Left hindlimb (tissue), 1 donor: ENCODE measurements around the gene RFX3.

ENCODE experiments used
- DNase-seq: peaks from one replicate; pipeline ENCODE4 v3.0.0-alpha.2; 2018

Gene RFX3

DNA sequence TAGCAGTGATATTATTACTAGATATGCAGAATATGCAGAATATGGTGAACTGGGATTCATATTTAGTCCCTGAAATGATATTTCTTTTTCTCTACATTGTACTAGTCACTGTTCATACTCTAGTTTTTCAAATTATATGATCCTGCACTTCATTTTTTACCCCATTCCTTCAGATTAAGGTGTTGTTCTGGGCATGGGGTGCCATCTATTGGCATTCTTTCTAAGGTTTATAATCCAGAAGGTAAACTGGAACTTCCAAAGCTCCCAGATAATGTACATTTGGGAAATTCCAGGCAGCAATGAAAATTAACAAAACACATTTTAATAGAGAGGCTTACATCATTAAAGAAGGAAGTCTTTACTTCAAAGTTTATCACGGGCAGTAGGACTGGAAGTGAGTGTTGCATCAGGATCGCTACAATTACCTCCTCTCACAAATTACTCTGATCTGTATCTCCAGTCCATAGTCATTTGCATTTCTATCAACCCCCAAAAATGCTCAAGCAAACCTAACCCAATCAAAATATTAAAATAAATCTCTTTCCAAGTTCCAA, 12.5 kb downstream of the RFX3 start:
- no peak for DNase-seq

DNA sequence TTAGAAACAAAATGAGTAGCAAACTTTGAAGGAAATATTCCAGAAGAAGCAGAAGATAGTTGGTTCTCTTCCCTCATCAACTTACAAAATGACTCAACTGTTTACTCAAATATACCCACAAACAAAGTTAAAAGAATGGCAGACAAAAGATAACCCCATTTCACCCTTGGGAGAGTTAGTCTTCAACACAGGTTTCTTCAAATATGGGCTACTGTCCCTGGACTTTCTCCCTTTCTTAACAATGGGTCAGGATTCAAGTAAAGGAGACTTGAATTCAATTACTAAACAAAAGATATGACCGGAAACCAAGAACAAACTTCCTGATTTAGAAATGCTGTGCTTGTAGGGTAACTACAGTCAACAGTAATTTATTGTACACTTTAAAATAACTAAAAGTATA, 14.2 kb downstream of the RFX3 start:
- no peak for DNase-seq

DNA sequence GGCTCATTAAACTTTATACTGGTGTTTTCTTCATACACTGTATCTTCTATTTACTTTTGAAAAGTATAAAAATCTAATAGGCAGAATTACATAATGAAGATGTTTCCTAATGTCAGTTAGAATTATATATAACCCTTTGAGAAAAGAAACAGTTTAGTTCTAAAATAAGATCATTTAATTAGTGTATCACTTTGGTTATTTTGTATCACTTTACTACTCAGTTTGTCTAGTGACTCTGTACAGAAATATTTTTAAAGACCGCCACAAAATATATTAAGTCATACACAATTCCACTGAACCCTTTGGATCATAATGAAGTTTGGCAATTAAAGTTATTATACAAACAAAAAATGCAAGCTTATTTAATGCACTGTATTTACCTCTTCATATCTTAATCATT, 15.0 kb downstream of the RFX3 start:
- no peak for DNase-seq

DNA sequence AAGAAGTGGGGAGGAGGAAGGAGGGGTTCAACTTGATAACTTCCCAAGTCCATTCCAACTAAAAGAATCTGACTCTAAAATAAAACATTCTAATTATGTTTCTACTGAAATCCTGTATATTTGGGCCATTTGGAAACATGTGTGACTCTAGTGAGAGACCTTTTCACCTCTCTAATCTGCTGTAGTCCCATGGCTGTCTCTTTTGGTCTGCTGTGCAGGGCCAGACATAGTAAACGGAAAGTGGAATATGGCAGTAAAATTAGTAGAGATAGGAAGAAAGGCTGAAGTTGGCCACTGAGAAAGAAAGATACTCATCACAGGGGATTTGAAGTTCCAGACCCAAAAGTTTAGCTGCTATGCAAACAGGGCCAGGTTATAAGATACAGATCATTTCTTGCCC, 15.9 kb downstream of the RFX3 start:
- DNase-seq: no peak

DNA sequence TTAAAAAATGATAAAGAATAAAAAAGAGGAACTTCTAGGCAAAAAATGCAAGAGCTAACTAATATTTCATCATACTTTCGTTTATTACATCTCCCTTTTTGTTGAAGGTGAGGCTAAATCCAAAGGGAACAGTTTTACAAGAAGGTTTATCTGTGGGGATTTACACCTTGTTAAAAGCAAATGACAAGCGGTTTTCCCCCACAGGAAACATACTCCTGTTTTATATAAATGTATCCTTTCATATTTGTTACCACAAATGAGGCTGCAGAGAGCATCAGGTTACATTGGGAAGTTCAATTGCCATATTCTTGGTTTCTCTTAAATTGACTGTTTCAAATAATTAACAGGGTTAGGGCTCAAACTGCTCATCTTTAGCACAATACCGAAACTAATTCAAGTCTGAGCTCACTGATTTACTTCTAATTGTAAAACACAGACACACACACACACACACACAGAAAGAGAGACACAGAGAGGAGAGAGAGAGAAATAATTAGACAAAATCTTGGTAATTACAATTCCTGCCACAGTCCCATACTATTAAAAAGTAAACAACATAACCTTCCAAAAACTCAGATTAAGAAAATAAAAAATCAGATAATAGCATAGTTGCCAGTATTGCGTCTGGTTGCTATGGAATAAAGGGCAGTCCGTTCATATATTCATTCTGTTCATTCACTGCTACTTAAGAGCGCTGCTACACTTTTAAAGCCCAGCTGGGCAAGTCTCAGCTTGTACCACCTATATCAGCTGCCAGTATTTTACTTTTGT, 17.1 kb downstream of the RFX3 start:
- no peak for DNase-seq

DNA sequence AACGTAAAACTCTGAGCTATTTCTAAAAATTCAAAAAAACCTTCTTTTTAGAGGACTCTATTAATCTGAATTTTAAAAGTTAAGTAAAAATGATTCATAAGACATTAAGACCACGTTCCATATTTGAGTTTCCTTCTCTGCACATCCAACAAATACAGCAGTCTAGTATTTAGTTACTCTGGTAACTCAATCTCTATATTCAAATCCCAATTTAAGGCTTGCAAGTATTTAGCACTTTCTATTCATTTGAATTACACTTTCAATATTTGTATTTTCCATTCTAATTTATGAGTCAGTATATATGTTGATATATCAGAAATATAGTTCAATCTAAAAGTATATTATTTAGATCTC, 17.7 kb downstream of the RFX3 start:
- no peak for DNase-seq

DNA sequence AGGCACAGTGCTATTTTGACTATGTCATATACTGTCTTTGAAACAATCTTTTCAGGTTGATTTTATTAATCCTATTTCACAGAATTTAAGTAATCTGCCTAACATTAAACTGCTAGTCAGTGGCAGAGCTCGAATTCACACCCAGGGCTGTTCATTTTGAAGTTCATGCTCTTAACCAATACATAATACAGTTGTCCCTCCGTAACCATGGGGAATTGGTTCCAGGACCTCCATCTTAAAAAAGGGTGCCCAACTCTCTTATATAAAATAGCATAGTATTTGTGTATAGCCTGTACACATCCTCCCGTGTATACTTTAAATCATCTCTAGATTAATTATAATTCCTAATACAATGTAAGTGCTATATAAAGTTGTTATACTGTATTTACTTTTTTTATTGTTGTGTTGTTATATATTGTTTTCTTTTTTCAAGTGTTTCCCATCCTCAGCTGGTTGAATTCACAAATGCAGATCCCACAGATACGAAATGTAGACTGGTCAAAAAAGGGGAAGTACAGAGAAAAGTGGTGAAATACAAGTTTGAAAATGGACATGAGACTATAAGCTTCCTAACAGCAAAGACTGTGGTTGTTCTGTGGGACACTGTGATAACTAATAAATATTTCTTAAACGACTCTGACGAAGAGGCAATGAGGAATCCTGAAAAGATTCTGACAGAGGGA, 18.3 kb downstream of the RFX3 start:
- no peak for DNase-seq

DNA sequence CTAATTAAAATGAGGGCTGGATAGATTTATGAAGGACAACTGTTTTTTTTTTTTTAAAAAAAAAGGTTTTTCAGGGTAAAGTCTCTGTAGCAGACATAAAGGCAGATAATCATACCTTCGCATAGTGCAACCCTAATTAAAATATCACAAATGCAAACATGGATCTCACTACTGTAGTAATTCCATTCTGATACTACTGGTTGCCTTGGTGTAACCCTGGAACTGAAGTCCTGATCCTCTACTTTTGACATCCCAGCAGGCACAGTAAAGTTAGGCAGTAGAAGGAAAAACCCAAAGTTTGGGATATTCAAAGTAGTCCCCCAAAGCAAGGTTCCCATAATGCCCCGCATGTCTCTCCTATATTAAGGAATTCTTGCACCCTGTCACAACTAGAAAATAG, 19.6 kb downstream of the RFX3 start:
- no peak for DNase-seq

DNA sequence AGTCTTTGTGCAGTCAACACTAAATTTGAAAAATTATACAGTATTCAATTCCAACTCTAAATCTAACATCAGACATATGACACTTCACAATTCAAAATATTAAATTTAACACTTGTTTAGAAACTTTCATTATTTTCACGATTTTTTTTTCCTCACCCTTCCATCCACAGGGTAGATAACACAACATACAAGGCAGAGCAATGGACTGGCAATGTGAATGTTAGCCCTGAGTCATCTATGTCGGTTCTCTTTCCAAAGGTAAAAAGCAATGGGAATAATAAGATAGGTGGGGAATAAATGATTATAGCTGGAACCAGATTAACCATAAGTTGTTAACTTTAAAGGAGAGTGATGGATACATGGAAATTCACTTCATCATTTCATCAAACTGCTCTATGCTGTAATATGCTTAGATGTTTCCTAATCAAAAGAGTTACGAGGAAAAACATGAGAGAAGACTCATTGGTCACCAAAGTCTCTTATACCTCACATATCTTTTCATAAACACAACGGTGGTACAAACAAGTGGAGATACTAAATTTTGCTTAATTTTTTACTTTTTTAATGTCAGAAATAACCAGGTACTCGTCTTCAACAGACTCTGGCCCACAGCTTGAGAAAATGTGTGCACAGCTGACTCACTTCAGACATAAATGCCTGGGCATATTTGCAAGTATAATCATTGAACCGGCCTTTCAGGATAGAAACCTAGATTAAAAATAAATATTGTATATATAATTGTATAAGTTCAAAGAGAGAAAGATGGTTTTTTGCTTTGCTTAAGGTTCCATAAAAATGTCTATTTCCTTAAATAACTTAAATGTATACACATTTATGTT, 23.0 kb downstream of the RFX3 start:
- DNase-seq: no peak

DNA sequence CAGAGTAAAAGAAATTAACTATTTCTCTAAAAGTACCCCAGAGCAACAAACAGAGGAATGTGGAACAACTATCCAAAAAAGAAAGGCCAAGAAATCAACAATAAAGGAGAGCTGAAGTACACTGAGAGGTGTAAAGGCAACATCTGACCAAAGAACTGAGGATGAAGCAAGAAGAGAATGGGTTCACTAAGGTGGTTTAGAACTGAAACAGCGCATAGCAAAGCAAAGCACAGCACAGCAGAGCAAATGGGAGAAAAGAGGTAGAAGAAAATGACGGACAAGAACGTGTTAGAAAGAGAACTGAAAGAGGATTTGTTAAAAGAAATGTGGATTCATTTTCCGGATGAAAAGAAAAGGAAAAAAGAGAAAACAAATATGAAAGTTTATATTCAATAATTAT, 25.8 kb downstream of the RFX3 start:
- no peak for DNase-seq

DNA sequence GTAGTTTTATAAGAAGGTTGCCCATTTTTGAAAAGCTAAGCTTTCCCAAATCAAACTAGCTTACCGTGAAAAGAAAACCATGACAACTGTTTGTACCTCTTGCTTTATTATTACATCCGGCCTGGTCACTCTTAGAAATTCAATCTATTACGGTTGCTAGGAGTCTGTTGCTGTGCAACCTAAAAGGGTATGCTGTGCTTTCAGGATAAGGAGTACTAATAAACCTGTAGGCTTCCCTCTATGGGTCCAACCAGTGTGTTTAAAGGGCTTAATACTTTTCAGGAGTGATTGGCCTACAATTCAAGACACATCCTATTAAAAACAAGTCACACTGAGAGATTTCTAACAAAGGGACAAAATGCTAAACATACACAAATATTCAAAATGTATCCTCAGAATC, 27.1 kb downstream of the RFX3 start:
- DNase-seq: no peak

DNA sequence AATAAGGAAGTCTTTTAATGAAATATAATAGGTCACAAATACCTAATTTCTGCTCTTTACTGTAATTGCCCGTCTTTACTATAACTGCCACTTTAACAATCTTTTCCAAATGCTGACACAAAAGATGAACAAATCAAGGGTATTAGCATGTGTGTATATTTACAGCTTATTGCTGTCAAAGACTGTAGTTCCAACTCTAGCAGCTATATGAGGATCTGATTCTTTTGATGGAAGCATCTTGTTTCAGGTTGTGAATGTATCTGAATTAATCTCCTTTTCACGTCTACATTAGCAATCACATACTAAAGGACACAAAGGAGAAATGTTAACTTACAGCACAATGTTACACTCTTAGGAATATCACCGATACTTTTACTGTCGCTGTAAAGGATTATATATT, 27.9 kb downstream of the RFX3 start:
- no peak for DNase-seq

DNA sequence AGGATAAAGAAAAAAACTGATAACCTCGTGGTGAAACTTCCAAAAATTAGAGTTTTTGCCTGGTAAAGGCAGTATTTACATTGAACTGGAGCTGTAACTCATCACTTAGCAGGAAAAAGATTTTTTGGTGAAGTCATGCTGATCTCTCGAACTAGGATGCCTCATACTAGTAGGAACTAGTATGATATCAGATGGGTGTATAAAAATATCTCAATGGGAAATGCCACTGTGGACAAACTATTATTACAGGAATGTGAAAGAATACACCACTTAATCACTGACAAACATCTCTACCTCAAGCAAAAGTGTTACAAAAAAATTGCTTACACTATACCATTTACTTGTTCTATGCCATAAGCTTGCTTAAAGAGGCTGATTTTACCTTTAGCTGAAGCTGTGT, 28.4 kb downstream of the RFX3 start:
- DNase-seq: no peak

DNA sequence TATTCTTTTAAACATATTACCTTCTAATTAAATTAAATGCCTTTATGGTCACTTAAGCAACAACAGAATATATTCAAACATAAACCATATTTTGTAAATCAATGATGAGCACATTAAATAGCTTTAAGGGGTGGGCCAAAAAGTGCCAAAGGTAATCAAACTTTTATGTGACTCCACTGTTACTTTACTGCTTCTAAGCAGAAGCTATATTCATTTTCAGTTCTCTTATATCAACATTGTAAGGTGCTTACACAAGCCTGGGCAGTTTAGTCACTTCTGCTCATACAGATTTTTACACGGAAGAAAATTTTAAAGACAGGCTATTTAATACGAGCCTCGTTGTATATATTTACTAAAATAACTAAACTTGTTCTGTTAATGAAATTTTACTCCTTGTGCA, 29.9 kb downstream of the RFX3 start:
- no peak for DNase-seq

DNA sequence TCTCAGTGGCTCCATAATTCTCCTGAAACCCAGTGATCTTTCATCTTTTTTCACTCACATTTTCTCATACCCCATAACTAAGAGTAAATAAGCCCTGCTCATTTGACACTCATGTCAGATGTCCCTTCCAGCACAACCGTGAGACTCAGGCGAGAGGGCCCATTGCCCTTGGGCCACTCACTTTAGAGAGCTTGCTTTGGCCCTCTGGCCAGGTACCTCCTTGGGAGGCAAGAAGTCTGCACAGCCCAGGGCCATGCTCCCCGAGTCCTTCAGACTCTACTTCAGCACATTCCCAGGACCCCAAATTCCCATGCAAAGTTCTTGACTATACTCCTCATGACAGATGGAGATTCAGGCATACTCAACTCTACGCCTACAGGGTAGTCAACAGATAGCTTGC, 33.6 kb downstream of the RFX3 start:
- DNase-seq: no peak

DNA sequence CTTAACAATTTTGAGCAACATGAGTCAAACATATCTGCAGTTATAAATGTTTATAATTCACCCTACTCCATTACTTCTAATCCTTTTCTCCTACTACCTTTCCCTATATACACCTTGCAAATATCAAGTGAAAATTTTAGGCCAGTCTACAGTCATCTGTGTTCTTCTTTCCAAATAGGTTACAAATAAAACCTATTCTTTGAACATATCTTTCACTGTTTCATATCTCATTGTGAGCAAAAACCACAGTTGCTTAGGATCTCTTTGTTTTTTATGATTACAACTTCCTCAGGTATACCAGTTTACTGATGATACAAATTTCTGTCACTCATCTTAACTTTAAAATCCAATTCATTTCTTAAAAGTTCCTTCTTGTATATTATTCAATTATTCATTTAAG, 34.4 kb downstream of the RFX3 start:
- DNase-seq: no peak

DNA sequence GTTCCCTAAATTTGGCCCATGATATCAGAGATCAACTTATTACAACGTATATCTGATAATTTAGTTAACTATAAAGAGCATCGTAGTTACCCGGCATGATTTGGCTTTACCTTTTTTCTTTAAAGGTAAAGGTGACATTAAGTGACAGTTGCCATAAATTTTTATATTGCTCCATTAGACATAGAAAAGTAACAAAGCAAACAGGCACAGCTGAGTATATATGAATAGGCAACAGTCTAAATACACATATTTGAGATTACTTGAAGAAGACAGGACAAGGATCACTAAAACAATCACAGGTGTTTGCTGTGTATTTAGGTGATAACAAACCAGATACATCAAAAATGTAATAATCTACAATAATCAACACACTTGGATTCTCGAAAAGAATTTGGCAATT, 34.8 kb downstream of the RFX3 start:
- no peak for DNase-seq

DNA sequence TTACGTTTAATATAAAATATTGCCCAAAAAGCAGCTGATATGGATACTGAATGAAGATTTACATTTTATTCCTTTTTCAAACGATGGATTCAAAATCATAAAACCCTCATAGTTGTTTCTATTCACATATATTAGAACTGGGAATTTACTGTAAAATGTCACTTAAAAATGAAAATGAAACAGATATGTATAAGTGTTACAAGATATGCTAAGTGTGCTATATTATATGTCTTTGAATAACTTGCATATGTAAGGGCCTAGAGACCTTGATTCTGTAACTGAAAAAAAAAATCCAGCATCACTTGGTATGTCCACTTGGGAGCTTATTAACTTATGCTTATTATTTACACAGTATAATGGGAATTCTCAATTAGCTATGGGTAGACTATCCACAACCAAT, 43.2 kb downstream of the RFX3 start:
- no peak for DNase-seq

DNA sequence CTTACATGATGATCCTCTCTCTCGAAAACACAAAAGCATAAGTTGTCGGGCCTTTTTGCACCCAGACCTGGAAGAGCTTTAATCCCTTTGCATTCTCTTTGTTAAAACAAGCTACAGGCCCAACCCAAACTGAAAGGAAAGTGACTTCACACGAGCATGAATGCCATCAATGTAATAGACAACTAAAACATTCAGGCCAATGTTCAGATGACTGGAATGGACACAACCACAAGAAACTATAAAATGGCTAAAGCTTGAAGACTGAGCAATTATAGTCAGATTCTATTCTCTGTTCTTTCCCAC, 45.5 kb downstream of the RFX3 start:
- DNase-seq: no peak

DNA sequence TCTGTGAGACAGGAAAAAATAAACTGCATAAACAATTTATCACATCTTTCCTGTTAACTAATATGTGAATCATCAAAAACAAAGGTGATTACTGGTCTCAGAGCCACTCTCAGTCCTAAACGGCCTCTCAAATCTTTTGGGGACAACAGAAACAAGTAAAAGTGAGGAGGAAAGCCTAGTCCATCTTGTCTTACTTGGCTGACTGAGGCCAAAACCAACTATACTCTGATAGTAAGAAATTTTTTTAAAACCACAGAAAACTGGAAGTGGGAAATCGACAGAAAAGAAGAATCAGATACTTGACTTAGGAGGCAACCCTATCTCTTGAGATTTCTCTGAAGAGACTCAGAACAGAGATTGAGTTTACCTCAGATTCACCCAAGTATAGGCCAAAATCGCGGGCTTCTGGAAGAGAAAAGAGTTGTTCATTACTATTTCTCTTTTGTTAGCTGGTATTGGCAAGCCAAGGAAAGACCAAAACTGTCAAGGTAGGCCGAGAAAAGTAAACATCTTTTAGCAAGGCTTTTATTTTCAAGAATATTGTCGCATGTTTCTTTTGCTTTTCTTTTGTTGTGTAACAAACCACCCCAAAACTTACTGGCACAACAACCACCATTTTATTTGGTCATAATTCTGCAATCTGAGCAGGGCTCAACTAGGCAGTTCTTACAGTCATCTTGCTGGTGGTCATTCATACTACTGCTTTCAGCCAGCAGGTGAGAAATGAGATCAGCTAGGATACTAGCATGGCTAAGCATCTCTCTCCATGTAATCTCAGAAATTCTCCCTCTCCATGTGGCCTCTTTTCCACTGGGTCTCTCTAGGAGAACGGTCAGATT, 46.1 kb downstream of the RFX3 start:
- DNase-seq: no peak

DNA sequence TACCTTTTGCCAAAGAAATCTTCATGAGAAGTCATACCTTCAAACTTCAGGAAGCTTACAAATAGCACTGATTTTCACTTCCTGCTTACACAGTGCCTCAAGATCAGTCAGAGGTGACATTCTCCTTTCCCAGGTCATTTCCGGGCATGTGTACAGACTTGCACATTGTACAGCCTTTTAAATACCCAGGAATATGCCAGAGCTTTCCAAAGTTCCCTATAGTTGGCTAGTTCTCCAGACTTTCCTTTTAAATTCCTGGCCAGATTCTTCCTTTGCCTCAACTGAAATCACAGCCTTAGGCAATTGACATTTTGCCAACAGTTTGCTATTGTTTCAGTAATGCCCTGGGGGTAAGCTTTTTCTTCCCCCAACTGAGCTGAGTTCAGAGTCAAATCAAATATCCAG, 47.2 kb downstream of the RFX3 start:
- no peak for DNase-seq

DNA sequence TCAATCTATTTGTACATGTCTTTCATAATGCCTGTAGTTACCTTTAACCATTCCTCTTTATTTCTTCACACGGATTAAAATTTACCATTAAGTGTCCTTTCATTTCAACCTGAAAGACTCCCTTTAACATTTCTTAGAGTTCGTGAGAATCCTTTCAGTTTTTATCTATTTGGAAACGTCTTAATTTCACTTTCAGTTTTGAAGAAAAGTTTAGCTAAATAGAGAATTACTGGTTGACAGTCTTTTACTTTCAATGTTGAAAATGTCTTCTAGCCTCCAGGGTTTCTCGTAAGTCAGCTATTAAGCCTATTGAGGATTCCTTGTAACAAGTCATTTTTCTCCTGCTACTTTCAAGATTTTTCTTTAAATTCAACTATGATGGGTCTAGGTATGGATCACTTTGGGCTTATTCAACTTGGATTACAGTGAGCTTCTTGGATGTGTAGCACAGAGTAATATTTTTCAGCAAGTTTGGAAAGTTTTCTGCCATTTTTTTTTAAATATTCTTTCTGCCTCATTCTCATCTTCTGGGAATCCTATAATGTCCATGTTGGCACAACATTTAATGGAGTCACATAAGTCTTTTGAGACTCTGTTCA, 48.5 kb downstream of the RFX3 start:
- no peak for DNase-seq
